Epithelial cell of umbilical artery (primary cell): ENCODE data around the gene XIAP. TPM values are rescaled to one million over a fixed set of nuclear protein-coding genes. Genes with fewer than 3 reads are reported as not detected.

ENCODE experiments used
- total RNA-seq: library from RNA; depleted of rRNA; stranded (reverse); fragments of >200 nt; gene quantifications from 2 replicates; pipeline ENCODE4 v1.2.3, GENCODE V29; 2014

Gene XIAP
- 27.9 and 46.2 TPM in 2 replicates for total RNA-seq

GRCh38 chrX:123859846-123860838 is at the start of gene XIAP:
TSS of gene XIAP (plus strand) at chrX:123860053. CDS start at chrX:123885663, 25,610 bp downstream.

GRCh38 chrX:123961268-123962005 is 101.6 kb downstream of the XIAP start, which contains the start of gene STAG2:
TSS of gene STAG2 (plus strand) at chrX:123961706. CDS start at chrX:124022628, 60,922 bp downstream.

Other genes starting within 250 kb of the XIAP start
- 65.9 and 73.4 TPM in 2 replicates for gene THOC2, start 127.0 kb upstream of the XIAP start, total RNA-seq
- gene STAG2, start 101.7 kb downstream of the XIAP start, total RNA-seq = 72.8 and 86.9 TPM in 2 replicates